Erythroblast (primary cell): ENCODE measurements around the gene CD44.

Source experiments
- DNase-seq, 2 experiments: peaks; one replicate each; lab custom pipeline; 2025; lab: John Stamatoyannopoulos, UW
- GATA1 ChIP-seq: IDR thresholded peaks from 2 replicates; pipeline ENCODE4 v1.6.1; 2011; ENCODE audit warnings: low read depth, mild to moderate bottlenecking, control low read depth, low read length, moderate library complexity
- POLR2A ChIP-seq: IDR thresholded peaks from 2 replicates; pipeline ENCODE4 v1.6.1; 2011; ENCODE audit warnings: mild to moderate bottlenecking, low read length

The CD44 gene

DNA sequence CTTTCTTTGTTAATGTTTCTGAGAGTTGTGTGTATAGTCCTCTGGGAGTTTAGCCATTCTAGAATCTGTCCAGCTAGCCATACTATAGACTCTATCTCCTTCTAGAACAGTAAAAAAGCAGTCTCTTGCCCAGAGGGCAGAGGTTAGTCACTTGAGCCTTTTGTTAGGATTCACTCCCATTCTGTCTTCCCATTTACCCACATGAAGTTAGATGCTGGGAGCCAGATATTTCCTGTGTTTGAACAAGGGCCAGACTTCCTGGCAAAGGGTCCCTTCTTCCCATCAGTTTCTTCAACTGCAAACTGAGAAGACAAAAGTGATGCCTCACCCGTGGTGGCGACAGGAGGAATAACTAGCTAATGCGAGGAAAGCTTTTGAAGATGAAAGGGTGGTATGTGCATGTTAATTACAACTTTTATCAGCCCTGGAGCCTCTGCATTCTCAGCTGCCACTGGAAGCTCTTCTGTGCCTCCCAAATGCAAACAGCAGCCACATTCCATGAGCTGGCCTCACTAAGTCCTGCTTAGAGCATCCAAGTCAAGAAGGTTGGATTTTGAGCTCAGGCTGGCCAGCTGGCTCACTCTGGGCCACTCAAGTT, 12.8 kb downstream of the CD44 start:
- TF ChIP-seq POLR2A (no peak), GATA1 (no peak)
- DNase-seq: no peak

DNA sequence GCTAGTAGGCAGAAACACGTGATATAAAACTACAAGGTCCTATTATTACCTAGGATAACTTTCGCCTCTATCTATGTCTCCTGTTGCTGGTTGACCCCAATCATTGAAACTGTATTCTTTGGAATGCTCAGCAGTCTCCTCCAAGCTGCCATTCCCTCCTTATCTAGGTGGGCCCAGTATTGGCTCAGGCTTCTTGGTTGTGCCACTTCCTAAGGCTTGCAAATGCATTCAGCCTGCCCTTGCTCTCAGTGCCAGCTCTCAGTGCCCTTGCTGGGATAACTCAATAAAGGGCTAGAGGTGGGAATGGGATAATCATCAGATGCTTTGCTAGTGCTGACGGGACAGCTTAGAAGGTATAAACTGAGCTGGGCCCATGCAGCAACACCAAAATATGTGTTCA, 13.6 kb downstream of the CD44 start:
- TF ChIP-seq GATA1 (no peak), POLR2A (no peak)
- DNase-seq: no peak

- DNase-seq: no peak
- TF ChIP-seq GATA1 (no peak), POLR2A (no peak)
These were observed 14.3 kb downstream of the CD44 start for GRCh38 chr11:35153280-35153679.

- no peak for DNase-seq
- TF ChIP-seq POLR2A (no peak), GATA1 (no peak)
These were observed 16.0 kb downstream of the CD44 start for GRCh38 chr11:35154952-35155351.

GRCh38 chr11:35155677-35156076, 16.7 kb downstream of the CD44 start:
- TF ChIP-seq GATA1 (no peak), POLR2A (no peak)
- no peak for DNase-seq

GRCh38 chr11:35157814-35158700, 19.1 kb downstream of the CD44 start:
- TF ChIP-seq POLR2A (no peak), GATA1 (no peak)
- no peak for DNase-seq

GRCh38 chr11:35158701-35159510, 19.9 kb downstream of the CD44 start:
- peak; percentile 22 to 37 for DNase-seq
- TF ChIP-seq GATA1: no peak
- TF ChIP-seq POLR2A: no peak

DNA sequence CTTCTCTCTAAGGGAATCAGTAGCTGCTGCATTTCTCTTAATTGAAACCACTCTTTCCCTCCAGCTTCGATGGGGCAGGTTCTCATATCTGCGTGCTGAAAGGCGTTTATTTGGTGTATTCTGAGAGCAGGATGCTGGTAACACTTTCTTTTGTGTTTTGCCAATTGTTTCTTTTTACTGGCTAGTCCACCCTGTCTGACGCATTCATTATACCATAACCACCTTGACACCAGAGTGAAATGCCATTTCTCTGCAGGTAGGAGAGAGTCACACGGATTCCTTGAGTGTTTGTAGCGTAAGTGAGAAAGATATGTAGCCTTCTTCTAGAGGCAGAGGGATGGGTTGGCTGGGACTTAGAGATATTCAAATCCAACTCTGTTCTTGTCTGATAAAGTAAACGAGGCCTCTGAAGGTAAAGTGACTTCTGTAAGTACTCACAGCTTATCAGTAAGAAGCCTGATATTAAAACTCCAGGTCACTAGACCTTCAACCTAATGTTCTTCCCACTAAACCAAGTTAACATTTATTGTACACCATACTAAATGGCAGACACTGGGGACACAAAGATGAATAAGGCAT, 21.4 kb downstream of the CD44 start:
- no peak for TF ChIP-seq POLR2A
- DNase-seq: peak; percentile 86 to 94

DNA sequence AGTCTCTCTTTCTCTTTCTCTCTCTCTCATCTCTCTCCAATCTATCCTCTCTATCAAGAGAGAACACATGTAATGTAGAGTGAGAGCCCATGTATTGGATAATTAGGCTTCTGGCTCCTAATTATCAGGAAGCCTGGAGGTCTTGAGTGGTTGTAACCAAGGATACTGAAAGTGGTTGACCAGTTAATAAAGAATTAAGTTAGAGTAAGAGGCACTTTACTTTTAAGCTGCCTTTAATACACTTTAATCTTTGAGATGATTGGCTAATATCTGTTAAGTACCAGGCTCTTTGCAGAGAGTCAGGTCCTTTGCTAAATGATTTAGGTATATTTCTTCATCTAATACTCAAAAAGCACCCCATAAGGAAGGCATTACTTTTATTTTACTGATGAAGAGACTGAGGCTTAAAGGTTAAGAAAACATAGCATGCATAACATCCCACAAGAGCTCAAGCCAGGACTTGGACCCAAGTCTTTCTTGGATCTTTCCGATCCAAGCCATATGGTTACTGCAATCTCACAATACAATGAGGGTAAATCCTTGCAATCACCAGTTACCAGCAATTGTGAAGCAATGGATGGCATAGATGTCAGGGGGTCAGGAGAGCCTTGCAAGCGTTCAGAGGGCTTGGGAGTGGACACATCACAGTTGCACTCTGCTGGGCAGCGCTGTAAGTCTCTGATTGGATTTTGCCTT, 22.1 kb downstream of the CD44 start:
- DNase-seq: peak; percentile 53 to 84
- no peak for TF ChIP-seq GATA1
- no peak for TF ChIP-seq POLR2A

- TF ChIP-seq POLR2A: no peak
- no peak for TF ChIP-seq GATA1
- peak; percentile 29 to 79 for DNase-seq
These were observed 23.8 kb downstream of the CD44 start for GRCh38 chr11:35162745-35163144.

DNA sequence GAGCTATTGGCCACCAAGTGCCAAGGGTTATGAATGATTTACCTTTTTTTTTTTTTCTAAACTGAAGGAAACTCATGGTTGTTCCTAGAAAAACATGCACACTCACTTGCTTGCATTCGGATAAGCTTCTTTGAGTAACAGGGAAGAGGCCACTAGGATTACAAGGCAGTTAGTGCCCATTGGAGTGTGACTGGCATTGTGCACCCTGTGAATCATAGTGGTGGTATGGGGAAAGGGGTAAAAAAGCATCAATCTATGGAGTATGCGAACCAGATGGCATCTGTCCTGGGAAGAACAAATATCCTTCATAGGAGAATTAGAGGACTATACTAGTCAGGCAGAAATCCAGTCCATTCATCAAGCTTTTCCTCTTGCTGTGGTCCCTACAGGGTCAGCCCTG, 24.2 kb downstream of the CD44 start:
- DNase-seq: peak in 1 of 2 experiments; percentile 66
- no peak for TF ChIP-seq POLR2A
- no peak for TF ChIP-seq GATA1

- peak; percentile 32 to 52 for DNase-seq
- TF ChIP-seq GATA1 (no peak), POLR2A (no peak)
These were observed 24.9 kb downstream of the CD44 start for GRCh38 chr11:35163702-35164496.

- TF ChIP-seq GATA1: no peak
- TF ChIP-seq POLR2A: no peak
- no peak for DNase-seq
These were observed 26.1 kb downstream of the CD44 start for GRCh38 chr11:35165030-35165422.
